HG03460 (cell line): ENCODE results near the gene TFEB.

Experiments
- ATAC-seq: cut with Tn5 transposase; IDR thresholded peaks from one replicate; pipeline ENCODE4 v1.9.1; 2021; ENCODE audit not compliant: unreplicated experiment

TFEB gene

DNA sequence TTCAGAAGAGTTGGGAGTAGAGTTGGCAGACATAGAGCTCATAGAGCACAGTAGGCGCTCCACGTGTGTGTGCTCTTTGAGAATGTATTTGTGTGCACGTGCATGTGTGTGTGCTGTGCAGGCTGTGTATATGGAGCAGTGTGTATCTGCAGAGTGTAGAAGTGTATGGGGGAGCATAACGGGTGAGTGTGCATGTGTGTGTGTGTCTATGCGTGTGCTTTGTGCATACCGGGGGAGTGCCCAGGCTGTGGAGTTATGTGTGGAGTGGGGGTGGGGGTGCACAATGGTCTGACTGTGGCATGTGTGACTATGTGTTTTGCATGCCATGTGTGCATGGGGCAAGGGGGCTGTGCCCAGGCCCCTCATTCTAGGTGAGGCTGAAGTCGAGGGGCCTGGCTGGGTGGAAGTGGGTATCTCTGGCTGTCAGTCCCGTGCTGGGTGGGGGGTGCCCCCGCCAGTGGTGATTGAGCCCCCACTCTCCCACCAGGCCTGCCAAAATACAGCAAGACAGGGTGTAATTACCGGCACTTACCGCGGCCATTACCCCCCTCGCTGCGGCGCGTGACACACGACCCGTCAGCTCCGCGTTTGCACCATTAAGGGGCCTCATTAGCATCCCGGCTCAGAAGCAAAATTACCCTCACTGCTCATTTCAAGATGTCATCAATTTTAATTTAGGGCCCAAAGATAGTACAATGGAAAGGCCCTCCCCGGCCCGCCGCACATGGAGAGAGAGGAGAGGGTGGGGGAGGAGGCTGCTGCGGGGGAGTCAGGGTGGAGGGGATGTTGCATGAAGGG lies 58.1 kb downstream of the TFEB start:
- no peak for ATAC-seq

DNA sequence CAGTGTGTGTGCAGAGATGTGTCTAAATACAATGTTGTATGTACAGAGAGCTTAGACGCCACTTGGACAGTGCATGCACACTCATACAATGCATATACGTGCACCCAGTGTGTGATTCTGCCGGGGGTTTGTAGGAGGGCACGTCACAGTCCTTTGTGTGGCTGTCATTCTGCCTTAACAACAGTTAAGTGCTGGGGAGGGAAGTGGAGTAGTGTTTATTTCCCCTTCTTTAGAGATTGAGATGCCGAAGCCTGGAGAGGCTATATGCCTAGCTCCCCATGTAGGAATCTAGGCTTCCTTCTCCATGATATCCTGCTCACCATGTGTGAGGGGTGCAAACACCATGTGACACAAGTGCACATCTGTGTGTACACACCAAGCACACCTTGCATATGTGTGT lies 59.0 kb downstream of the TFEB start:
- ATAC-seq: no peak

DNA sequence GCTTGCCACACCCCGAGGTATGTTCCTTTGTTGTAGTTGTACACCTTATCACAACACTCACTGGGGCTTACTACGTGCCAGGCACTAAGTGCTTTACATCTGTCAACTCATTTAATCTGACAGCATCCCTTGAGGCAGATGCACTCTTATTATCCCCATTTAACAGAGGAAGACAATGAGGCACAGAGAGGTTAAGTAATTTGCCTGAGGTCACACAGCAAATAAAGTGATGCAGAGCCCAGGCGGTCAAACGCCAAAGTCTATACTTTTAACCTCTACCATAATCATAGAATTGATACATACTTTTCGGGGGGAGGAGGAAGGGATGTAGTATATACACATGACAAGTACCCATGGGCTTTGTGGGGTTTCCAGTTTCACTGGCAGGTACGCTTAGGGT lies 59.4 kb downstream of the TFEB start:
- ATAC-seq: no peak

DNA sequence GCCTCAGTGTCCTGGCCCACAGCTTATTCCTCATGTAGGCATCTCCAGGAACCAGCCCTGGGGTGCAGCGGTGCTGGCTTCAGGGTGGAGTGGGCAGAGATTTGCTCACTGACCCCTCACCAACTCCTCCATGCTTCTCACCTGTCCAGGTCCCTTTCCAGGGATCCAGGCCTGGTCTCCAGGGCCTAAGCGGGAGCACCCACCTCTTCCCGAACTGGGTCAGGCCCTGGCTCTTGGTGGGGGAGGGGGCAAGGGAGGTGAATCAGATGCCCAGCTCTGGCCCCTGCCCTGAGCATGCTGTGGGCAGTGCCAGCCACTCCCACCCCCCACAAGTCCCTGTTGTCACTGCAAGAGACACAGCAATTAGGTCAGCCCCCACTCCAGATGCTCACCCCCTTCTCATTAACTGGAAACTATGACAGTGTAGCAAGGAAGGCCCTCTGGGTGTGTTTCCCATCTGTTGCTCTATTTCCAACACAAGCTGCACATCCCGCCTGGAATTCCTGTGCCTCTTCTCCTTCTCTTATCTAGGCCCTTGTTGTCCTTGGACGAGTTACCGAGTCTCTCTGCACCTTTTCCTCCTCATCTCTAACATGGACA lies 60.1 kb downstream of the TFEB start:
- no peak for ATAC-seq

DNA sequence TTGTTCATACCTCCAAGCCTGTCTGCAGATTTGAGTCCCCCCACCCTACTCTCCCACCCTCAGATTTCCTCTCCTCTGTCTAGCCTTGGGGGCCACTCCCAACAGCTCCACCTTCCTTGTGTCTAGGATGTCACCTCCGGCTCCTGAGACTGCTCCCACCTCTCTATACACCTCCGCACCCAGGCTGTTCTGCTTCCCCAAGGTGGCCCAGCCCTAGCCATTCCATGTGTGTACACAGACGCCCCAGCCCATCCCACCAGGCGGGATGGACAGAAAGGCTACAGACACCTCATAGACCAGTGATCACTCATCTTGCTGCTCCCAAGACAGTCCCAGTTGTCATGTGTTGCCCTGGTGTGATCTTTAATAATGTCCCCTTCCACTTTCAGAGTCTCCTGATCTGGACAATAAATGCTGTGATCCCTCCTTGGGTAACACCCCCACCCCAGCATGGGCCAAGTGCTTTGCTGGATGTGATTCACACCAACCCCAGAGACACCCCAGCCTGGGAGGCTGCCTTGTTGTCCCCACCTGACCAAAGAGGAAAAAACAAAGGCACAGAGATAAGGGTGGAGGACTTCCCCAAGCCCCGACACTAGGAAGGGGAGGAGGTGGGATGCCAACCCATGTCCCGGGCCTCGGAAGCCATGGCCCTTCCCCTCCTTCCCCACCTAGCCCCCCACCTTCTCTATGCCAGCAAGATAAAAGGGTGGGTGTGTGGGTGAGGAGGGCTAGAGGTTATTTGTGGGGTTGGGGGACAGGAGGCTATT lies 61.0 kb downstream of the TFEB start:
- no peak for ATAC-seq

DNA sequence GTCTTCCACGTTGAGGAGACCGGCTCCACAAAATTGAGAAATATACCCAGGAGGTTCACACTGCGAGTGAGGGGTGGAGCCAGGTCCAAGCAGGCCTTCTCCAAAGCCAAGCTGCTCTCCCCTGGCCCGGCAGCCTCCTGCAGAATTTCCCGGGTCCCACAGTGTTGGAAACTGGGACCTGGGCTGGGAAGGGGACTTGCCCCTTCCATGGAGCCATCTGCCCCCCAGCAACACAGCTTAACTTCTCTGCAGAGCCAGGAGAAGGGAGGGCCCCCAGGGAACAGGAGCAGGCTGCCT lies 61.8 kb downstream of the TFEB start:
- no peak for ATAC-seq

DNA sequence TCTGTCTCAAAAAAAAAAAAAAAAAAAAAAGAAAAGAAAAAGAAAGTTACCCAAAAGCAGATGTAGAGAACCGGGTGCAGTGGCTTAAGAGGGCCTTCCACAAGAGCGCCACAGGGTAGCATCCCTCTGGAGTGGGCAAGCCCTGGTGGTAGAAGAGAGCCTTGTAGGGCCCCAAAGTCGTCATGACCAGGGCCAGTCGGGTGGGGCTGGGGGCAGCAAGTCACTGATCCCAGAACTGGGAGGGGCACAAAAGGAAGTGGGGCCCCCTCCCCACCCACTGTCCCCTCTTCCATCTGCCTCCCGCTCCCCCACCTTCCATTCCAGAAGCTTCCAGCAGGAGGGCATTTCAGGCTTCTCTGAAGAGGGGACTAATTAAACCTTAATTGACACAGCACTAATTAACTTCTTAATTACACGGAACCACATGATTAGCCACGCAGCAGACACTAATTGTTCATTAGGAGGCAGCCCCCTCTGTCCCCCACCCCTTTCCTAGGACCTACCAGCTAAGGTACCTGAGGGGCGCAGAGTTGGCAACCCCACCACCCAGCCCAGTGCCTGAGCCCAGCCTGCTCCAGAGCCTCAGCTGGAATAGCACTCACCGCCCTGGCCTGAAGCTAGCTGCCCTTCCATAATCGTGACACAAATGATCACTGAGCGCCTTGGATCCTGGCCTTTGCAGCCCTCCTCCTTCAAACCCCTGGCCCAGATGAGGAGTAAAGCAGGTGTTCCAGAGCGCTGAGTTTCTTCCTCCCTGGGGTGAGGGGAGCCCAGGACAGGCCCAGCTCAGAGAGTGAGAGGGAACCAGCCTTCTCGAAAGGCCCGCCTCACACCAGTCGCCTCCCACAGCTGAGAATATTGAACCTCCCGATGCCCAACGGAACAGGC lies 62.3 kb downstream of the TFEB start:
- no peak for ATAC-seq

DNA sequence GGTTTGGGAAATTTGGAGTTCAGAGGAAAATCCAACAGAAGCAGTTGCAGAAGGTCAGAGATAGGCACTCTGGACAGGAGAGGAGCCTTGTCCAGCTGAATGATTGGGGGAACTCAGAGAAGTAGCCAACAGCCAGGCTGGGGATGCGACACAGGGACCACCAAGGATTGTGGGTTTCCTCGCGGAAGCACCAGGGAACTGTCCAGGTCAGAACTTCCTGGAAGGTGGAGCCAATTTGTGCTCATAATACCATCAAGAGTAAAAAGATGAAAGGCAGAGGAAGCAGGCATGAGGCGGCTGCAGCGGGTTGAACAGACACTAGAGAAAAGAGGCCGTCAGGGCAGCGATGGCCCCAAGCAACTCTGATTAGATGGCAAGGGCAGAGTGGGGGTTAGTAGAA lies 63.4 kb downstream of the TFEB start:
- ATAC-seq: no peak

DNA sequence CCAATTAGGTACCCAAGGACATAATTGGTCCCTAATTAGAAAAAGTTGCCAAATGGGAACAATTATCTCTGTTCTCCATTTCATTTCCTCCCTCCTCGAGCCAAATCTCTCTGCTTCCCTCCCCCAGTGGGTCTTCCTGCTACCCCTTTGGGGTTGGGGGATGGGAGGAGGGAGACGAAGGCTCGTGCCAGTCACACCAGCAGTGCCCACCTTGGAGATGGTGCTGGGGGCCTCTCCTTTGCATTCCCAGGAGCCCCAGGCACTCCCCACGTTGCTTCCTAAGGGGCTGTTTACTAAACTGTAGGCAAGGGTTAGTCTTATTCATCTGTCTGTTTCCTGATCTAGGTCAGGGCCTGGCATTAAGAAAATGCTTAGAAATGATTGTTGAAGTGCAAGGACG lies 64.0 kb downstream of the TFEB start:
- no peak for ATAC-seq

DNA sequence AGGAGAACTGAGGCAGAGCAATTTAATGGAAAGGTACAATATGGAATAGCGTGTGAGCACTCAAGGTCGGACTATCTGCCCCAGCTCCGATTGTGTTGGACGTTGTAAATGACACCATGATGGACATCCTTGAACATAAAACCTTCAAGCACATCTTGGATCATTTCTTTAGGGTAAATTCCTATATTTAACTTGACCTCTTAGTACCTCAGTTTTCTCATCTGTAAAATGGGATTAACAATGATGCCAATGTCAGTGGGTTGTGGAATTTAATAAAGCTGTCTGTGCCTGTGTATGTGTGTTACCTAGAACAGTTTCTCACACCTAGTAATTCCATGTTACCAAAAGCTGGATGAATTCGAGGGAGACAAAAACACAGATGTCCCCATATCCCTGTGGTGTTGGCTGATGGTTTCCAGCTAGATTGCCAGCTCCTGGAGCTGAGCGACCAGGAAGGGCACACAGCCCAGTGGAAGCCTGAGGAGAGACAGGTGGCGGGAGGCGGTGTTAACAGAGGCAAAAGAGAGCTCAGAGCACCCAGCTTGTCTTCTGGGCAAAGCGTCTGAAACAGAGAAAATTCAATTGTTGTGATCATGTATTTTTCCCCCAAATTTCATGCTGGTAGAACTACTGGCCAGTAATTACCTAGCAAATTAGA lies 64.6 kb downstream of the TFEB start:
- ATAC-seq: no peak

DNA sequence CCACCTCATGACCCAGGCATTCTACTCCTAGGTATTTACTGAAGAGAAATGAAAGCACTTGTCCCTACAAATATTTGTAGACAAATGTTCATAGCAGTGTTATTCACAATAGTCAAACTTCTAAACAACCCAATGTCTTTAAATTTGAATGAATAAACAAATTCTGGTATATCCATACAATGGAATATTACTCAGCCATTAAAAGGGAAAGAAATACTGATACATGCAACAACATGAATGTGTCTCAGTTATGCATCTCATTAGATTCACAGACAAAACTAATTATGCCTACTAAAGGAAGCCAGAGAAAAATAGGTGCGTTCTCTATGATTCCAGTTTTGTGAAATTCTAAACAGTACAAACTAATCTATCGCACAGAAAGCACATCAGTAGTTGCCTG lies 66.4 kb downstream of the TFEB start:
- ATAC-seq: no peak

DNA sequence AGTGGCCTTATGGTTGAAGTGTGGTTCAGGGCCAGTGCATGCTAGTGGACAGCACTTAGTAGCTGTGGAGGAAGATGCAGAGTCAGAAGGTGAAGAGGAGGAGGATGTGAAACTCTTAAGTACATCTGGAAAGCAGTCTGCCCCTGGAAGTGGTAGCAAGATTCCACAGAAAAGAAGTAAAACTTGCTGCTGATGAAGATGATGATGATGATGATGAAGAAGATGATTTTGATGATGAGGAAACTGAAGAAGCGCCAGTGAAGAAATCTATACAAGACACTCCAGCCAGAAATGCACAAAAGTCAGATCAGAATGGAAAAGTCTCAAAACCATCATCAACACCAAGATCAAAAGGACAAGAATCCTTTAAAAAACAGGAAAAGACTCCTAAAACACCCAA lies 68.2 kb downstream of the TFEB start:
- ATAC-seq: no peak

DNA sequence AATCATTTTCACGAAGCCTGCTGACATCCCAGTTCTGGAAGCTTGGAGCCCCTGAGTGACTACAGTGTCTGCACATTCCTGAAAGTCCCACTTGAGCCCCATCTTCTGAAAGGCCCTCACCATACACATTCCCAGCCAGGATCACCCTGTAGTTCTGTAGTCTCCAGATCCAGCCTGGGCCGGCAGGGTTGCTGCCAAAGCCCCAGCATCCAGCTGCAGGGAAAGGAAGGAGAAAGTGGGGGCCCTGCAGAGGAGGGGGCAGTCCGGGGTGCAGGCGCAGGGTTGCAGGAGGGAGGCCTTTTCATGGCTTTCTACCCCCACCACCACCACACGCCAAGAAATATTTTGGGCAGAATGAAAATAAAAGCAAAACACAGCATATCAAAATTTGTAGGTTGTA lies 71.1 kb downstream of the TFEB start:
- no peak for ATAC-seq

DNA sequence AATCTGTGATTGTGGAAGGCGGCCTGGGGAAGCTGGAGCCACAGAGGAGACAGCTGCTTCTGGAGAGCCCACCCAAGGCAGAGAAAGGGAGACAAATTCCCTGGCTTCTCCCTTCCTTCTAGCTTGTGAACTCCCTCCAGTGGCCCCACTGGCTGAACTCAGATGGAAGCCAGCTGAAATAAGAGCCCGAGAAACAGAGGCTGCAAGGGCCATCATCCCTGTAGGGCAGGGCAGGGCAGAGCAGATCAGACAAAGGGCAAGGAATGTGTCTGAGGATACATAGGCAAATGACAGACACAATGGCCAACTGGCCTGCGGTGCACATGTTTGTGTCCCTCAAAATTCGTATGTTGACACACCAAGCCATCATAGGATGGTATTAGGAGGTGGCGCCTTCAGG lies 71.8 kb downstream of the TFEB start:
- ATAC-seq: no peak

DNA sequence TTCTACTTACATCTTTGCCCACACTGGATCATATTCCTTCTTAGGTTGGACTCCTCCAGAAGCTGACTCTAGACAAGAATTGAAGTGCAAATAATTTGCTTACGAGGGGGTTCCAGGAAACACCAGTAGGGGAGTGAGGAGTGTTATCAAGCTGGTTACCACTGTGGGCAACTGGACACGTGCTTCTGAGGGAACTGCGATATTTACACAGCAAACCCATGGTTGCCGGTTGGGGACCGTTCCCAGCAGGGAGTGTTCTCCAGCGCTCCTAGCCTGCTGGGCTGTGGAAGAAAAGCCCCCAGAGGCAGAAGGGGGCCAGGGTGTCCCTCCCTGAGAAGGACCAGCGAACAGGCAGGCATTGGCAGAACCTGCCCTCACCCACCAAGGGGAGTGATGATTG lies 75.5 kb downstream of the TFEB start:
- no peak for ATAC-seq

DNA sequence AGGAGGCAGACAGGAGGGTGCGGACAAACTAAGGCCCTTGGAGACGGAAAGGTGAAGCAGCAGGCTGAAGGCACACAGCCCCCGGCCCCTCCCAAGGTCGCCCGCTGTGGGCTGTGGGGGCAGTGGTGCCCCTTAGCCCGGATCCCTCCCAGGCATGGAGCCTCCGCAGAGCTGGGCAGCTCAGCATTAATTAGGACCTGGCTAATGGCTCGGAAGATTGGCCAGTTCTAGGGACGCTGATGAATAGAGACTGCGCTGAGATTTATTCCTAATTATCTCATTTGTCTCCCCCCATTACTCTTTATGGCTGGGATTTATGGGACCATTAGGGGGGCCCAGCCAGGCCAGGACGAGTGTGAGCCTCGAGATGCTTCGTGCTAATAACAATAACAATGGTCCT lies 76.8 kb downstream of the TFEB start:
- ATAC-seq: no peak

DNA sequence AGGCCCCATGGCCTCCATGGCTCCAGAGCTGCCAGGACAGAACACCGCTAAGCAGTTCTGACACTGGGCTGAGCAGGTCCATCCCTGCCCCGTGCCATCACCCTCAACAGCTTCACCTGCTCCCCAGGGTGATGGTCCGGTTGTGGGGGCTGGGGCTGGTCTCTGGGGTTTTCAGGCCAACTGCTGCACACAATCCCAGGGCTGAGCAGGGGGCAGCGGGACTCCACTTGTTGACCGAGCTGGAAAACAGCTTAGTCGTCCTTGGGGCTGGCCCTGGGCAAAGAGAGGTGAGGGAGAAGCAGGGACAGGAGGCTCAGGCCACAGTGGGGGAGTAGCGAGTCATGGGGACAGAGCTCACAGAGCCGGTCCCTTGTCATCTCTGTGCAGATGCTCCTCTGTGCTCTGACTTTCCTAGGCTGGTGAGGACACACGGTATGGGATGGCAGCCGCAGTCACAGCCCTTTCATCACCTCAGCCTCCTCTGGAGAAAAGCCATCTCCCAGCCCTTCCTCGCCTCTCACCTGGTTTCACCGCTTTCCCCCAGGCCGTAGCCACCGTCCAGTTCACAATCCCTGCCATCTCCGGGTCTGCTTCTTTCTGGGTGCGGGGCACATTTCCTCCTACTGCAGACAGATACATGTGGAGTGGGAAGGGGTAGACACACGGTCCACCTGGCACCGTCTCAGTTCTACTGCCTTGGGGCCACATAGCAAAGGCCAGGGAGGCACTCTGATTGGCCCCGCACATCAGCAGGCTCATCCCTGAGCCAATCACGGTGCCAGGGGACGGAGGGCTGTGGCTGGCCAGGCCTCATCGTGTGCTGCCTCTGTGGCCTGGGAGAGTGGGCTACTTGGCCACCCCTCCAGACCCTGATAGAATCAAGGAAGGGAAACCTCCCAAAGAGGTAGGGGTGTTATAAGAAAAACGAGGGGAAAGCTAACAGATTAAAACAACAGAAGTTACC lies 78.0 kb downstream of the TFEB start:
- no peak for ATAC-seq

DNA sequence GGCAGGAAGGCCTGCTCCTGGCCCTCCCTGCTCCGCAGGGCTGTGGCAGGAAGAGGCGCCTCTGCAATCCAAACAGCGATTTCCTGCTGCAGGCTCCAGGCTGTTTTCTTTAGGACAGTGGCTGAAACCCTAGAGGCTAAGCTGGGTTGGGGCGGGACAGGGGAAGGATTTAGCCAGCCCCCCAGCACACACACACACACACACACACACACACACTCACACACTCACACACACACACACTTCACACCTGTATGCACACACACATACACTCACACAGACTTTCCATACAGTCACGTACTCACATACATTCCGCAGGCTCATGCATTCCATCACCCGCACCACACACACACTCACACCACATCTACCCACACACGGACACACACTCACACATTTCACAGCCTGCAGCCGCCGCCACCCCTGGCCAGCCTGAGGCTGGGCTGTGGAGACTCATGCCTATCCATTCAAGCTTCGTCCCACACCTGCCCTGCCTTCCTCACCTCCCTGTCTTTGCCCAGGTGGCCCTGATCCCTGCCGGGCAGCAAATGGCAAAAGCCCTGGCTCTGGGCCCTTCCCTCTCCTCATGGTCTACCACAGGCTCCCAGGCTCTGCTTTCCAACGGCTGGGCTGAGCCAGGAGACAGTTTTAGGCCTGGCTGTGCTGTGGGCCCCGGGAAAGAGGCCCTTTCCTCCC lies 79.3 kb downstream of the TFEB start:
- ATAC-seq: no peak

DNA sequence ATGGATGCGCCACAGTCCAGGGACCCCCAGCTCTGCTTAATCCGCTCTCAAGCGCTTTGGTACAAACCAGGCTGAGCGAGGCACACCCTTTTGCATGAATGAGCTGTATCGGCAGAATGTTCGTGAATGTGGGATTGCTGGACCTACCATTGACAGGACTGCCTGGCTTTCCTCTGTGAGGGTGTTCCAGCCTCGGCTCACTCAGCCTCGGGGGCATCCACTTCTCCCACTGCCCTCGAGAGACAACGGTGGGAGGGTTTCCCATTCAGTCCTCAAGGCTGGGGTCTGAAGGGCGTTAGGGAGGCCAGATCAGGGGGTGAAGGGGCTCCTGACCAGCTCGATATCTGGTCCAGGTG lies 79.8 kb downstream of the TFEB start:
- no peak for ATAC-seq
